ENCODE measurements around the gene ST3GAL4.

Gene ST3GAL4

GRCh38 chr11:126422446-126422845 is 67.0 kb downstream of the ST3GAL4 start:
- no peak for TF ChIP-seq POLR2AphosphoS5 (IDR thresholded peaks at IDR 0.05; ENCODE audit: low read depth, low read length)
- no peak for TF ChIP-seq SIN3A (IDR thresholded peaks at IDR 0.05; ENCODE audit: borderline replicate concordance, insufficient read depth, low read length)
- TF ChIP-seq REST (IDR thresholded peaks at IDR 0.05; ENCODE audit: insufficient read depth in 1 of 2, low read depth in 2 of 2, low read length in 2 of 2): no peak
- no peak for TF ChIP-seq TAF1 (IDR thresholded peaks at IDR 0.05; ENCODE audit: borderline replicate concordance, insufficient read depth, low read length)
- no peak for TF ChIP-seq FOXP2 (optimal IDR thresholded peaks at IDR 0.05; ENCODE audit: borderline replicate concordance, extremely low read depth, extremely low read length, insufficient read depth)

DNA sequence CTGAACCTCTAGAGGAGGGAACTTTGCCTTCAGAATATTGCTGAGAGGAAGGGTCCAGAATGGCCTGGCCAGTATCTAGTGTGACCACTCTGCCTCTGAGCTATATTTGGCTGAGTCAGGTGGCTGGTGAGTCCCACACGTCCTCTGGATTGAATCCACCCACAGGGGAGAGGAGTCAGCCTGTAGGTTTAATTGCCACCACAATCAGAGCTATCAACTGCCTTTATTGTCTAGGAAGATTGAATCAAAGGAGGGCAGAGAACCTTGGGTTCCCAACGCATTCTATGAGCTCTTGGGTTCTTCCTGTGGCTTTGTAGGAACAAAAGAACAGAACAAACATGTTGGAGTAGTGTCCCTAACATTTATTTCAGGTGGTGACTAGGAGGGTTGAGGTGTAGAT is 67.7 kb downstream of the ST3GAL4 start:
- TF ChIP-seq SIN3A (IDR thresholded peaks at IDR 0.05; ENCODE audit: borderline replicate concordance, insufficient read depth, low read length): no peak
- no peak for TF ChIP-seq REST (IDR thresholded peaks at IDR 0.05; ENCODE audit: insufficient read depth in 1 of 2, low read depth in 2 of 2, low read length in 2 of 2)
- no peak for TF ChIP-seq TAF1 (IDR thresholded peaks at IDR 0.05; ENCODE audit: borderline replicate concordance, insufficient read depth, low read length)
- TF ChIP-seq POLR2AphosphoS5 (IDR thresholded peaks at IDR 0.05; ENCODE audit: low read depth, low read length): no peak
- no peak for TF ChIP-seq FOXP2 (optimal IDR thresholded peaks at IDR 0.05; ENCODE audit: borderline replicate concordance, extremely low read depth, extremely low read length, insufficient read depth)

DNA sequence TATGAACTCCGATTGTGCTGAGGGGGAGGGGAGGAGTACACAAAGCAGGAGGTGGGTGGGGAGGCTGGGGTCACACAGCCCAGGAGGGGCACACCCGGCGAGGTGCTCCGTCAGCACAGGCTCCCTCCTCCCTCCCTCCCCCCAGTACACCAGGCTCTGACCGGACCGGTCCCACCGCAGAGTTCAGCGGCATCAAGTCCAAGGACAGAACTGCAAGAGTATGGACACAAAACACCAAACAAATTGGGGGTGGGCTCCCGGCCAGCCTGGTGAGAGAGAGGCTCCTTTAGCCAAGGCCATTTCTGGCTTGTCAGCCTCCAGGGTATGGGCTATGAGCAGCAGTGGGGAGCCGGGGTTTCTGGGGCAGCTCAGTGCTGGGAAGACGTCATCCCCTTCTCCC is 68.3 kb downstream of the ST3GAL4 start:
- TF ChIP-seq FOXP2 (optimal IDR thresholded peaks at IDR 0.05; ENCODE audit: borderline replicate concordance, extremely low read depth, extremely low read length, insufficient read depth) (no peak), POLR2AphosphoS5 (IDR thresholded peaks at IDR 0.05; ENCODE audit: low read depth, low read length) (no peak), SIN3A (IDR thresholded peaks at IDR 0.05; ENCODE audit: borderline replicate concordance, insufficient read depth, low read length) (no peak), REST (IDR thresholded peaks at IDR 0.05; ENCODE audit: insufficient read depth in 1 of 2, low read depth in 2 of 2, low read length in 2 of 2) (no peak), TAF1 (IDR thresholded peaks at IDR 0.05; ENCODE audit: borderline replicate concordance, insufficient read depth, low read length) (no peak)

- TF ChIP-seq TAF1 (IDR thresholded peaks at IDR 0.05; ENCODE audit: borderline replicate concordance, insufficient read depth, low read length) (no peak), FOXP2 (optimal IDR thresholded peaks at IDR 0.05; ENCODE audit: borderline replicate concordance, extremely low read depth, extremely low read length, insufficient read depth) (no peak), REST (IDR thresholded peaks at IDR 0.05; ENCODE audit: insufficient read depth in 1 of 2, low read depth in 2 of 2, low read length in 2 of 2) (no peak), POLR2AphosphoS5 (IDR thresholded peaks at IDR 0.05; ENCODE audit: low read depth, low read length) (no peak), SIN3A (IDR thresholded peaks at IDR 0.05; ENCODE audit: borderline replicate concordance, insufficient read depth, low read length) (no peak)
Observed at GRCh38 chr11:126424471-126425039, 69.1 kb downstream of the ST3GAL4 start.

Measured in PFSK-1 (cell line).